GM19455 (cell line): Measurements from ENCODE around the gene TRNT1.

Source experiments
- ATAC-seq: cut with Tn5 transposase; IDR thresholded peaks from one replicate; pipeline ENCODE4 v1.9.1; 2021; ENCODE audit not compliant: unreplicated experiment

The TRNT1 gene

GRCh38 chr3:3177861-3178497 lies 51.2 kb downstream of the TRNT1 start:
- no peak for ATAC-seq

DNA sequence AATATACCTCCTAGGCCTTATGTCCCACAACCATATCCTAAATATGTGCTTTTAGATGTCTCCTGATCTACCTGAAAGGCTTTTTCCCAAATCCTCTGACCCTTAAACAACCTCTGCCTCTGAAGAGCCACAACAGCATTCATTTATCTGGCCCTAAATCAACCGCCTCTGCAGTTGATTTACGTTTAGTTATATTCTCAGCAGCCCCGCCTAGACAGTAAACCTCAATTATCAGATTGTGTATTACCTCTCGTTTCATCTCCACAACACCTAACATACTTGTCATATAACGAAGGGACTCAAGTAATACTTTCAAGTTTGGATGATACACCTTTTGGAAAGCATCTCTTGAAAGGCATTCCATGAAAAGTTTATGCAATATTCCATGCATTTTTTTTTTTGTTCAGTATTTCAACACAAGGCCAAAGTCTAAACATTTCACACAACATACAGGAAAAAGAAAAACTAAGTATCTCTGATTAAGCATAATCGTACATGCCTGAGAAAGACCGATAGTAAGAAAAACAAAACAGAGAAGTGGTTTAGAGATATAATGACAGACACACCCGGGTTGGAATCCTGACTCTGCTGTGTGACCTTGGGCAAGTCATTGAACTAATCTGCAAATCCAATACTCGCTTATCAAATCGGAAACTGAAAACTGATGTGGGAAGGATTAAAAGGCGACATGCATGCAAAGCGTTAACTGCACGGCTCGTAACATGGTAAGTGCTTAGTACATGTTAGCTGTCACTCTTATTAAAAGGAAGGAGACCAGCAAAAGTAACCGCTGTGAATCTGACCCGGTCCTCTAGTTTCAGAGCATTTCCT lies 52.0 kb downstream of the TRNT1 start:
- peak; percentile 2 for ATAC-seq

DNA sequence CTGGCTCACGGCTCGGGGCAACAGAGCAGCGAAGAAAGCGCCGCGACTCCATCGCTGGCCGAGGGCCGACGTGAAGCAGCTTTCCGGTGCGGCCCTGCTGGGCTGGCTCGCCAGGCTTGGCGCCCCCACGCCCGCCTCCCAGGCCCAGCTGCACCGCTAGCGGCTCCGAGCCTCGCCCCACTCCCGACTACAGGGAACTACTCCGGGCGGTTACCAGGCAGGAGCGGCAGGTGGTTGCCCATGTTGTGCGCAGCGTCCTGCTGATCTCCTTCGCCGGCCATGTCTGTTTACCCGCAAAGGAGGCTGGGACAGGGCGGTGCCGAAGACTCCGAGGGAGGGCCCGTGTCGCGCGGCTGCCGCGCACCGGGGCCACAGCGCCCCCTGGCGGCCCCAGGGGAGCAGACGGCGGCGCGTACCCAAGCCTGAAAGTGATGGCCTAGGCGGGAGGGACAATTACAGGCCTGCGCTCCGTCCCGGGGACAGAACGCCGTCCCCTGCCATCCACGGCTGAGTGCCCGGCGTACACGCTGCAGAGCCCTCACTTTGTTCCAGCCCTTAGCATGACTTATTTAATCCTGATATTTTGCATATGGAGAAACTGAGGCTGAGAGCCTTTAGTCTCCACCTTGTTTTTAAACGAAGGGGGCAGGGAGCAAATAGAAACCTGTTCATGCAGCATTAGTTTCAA lies 52.8 kb downstream of the TRNT1 start, which contains the start of gene CRBN:
CRBN (minus strand) TSS at position 285 of the 688 bp plus-strand sequence; CDS start at position 281, 4 bp downstream.
- peak; percentile 99 for ATAC-seq

GRCh38 chr3:3180456-3180855 lies 53.7 kb downstream of the TRNT1 start:
- ATAC-seq: no peak

DNA sequence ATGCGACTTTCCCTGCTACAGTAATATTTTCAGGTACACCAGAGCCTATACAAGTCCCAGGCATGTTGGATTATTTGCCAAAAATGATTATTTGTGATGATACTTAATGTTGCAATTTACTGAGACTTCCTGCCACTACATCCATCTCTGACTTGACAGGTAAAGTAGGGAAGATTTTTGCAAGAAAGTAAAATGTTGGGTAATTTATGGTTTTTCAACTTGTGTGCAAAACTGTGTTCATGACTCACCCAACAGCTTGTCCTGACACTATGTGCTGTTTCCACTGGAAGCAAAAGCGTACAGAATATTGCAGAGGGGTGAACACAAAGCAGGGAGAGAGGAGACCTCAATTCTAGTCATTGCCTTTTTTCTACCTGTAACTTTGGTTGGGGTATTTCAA lies 58.1 kb downstream of the TRNT1 start:
- no peak for ATAC-seq

DNA sequence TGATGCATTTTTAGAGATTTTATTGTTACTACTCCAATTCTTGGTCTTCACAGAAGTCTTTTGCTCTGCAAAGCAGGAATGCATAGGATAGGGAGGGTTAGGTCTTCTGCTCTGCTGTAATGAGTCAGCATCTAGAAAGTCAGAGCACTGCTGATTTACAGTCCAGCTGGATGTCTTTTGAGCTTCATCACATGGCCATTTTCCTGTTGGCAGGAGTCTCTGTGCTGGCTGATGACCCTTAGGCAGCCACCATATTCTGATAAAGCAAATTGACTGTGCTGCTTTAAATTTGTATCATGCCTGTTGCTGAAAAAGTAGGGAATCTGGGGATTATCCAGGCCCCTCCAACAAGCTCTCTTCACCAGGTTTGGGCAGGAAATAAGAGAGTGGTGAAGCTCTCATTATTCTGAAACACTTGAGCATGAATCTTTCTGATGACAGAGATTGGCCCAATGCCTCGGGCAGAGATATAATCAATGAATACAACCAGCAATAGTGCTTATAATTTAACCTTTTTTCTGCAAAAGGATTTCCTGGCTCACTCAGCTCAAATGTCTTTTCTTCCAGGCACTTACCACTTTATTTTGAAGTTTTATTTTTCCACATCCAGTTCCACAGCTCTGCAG lies 62.5 kb downstream of the TRNT1 start:
- no peak for ATAC-seq

- ATAC-seq: no peak
Measured at GRCh38 chr3:3189961-3190360, 63.2 kb downstream of the TRNT1 start.

- no peak for ATAC-seq
Measured at GRCh38 chr3:3191675-3192285, 65.0 kb downstream of the TRNT1 start.

GRCh38 chr3:3192286-3192675 lies 65.5 kb downstream of the TRNT1 start:
- no peak for ATAC-seq

DNA sequence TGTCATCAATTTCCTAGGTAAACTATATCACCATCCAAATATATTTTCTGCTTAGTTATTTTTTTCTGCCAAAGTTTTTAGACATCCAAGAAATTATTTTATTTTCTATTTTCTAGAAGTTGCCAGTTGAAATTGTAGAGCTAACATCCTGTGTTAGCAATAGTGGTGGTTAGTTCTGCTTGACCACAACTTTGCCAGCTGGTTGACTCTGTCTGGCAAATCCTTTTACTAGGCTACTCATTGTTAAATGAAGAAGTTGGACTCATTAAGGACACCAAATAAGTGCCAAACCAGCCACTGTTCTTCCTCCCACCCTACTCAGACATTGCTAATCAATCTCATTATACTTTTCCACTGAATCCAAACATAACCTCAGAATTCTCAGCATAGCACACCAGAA lies 68.1 kb downstream of the TRNT1 start:
- no peak for ATAC-seq

GRCh38 chr3:3196148-3196861 lies 69.6 kb downstream of the TRNT1 start:
- no peak for ATAC-seq
